ENCODE results near the gene HDAC7. TPM values are rescaled to one million over a fixed set of nuclear protein-coding genes. Genes with fewer than 3 reads are reported as not detected.

HDAC7 gene
- total and polyA plus RNA-seq, 2 of the 13 experiments (the other 11 are each of a cell fraction or from before 2014, with no cell fraction given): 4.6 to 10.8 TPM

- TF ChIP-seq PAXIP1 (CRISPR knock-in tag; conservative IDR thresholded peaks at IDR 0.05): no peak
- no peak for TF ChIP-seq STAT5B (CRISPR knock-in tag; IDR thresholded peaks at IDR 0.05)
Observed at GRCh38 chr12:47848853-47849252, 29.1 kb upstream of the HDAC7 start (continued).

GRCh38 chr12:47846294-47846996 lies 26.7 kb upstream of the HDAC7 start:
- POLR2A ChIA-PET: no interaction called here
- H2AFZ ChIP-seq (ENCODE audit: low read length): no peak overlapping the region
- BruUV-seq (replicated peaks): no TSS peak
- peaks cover 15% of the 10 kb centered on the region for H3K4me1 ChIP-seq (ENCODE audit: insufficient read depth, low read length)
- H3K9ac ChIP-seq (ENCODE audit: insufficient read depth, low read depth, low read length): no peak overlapping the region
- no peaks in the 10 kb centered on the region for H3K79me2 ChIP-seq (ENCODE audit: insufficient read depth, low read length)
- no peaks in the 10 kb centered on the region for H3K36me3 ChIP-seq (replicated peaks in 1 of 2; ENCODE audit: control insufficient read depth in 1 of 2, insufficient read depth in 2 of 2, low read length in 2 of 2)
- H3K27me3 ChIP-seq (ENCODE audit: control insufficient read depth in 1 of 2, insufficient read depth in 2 of 2, low read length in 2 of 2): no peaks in the 10 kb centered on the region
- WGBS (ENCODE audit: low lambda C conversion rate): 66% methylated on average over 12 of the region's 14 CpGs
- no peaks in the 10 kb centered on the region for H4K20me1 ChIP-seq (ENCODE audit: insufficient read depth, low read length)
- H3K4me3 ChIP-seq (replicated peaks in 1 of 3; ENCODE audit: insufficient read depth in 1 of 3, low read depth in 2 of 3, low read length in 3 of 3): no peak overlapping the region
- no peak overlapping the region for H3K4me2 ChIP-seq (ENCODE audit: low read depth, low read length)
- in situ Hi-C loops (cut with HindIII; ENCODE audit: extremely low pct_ligation_motif_present, low pct_unique_long_range_greater_than_20kb): no loop called here
- DNase-seq (ENCODE audit: low spot score) (no peak), ATAC-seq (no peak), FAIRE-seq (no peak)
- CTCF ChIA-PET (ENCODE audit: low intra/inter-chr PET ratio, low total read pairs): no interaction called here
- no peak for TF ChIP-seq KDM6A (CRISPR knock-in tag; IDR thresholded peaks at IDR 0.05; ENCODE audit: low read depth)
- TF ChIP-seq DMAP1 (CRISPR knock-in tag; IDR thresholded peaks at IDR 0.05): no peak
- no peak for TF ChIP-seq ZNF772 (CRISPR knock-in tag; IDR thresholded peaks at IDR 0.05)
- TF ChIP-seq NKX3-1 (CRISPR knock-in tag; IDR thresholded peaks at IDR 0.05): no peak
- TF ChIP-seq GMEB2 (CRISPR knock-in tag; IDR thresholded peaks at IDR 0.05; ENCODE audit: low read depth): no peak
- TF ChIP-seq ZNF12 (CRISPR knock-in tag; IDR thresholded peaks at IDR 0.05): no peak
- TF ChIP-seq ZBTB3 (CRISPR knock-in tag; IDR thresholded peaks at IDR 0.05; ENCODE audit: borderline replicate concordance, low read depth): no peak
- TF ChIP-seq ZNF343 (CRISPR knock-in tag; IDR thresholded peaks at IDR 0.05): no peak
- TF ChIP-seq POLR2AphosphoS5 (IDR thresholded peaks at IDR 0.05; ENCODE audit: low read depth, low read length): no peak
- TF ChIP-seq ZFAT (CRISPR knock-in tag; conservative IDR thresholded peaks at IDR 0.05): no peak
- no peak for TF ChIP-seq ZNF34 (CRISPR knock-in tag; IDR thresholded peaks at IDR 0.05; ENCODE audit: borderline replicate concordance)
- intact Hi-C loops (cut with micrococcal nuclease; ENCODE audit: unreplicated experiment): no loop called here
- no peaks in the 10 kb centered on the region for H3K9me3 ChIP-seq (ENCODE audit: low read length)
- H3K27ac ChIP-seq (ENCODE audit: extremely low read length, insufficient read depth, low read length): no peak overlapping the region

All from HepG2 (cell line).